Measurements from ENCODE around the gene PLEK.

PLEK gene

DNA sequence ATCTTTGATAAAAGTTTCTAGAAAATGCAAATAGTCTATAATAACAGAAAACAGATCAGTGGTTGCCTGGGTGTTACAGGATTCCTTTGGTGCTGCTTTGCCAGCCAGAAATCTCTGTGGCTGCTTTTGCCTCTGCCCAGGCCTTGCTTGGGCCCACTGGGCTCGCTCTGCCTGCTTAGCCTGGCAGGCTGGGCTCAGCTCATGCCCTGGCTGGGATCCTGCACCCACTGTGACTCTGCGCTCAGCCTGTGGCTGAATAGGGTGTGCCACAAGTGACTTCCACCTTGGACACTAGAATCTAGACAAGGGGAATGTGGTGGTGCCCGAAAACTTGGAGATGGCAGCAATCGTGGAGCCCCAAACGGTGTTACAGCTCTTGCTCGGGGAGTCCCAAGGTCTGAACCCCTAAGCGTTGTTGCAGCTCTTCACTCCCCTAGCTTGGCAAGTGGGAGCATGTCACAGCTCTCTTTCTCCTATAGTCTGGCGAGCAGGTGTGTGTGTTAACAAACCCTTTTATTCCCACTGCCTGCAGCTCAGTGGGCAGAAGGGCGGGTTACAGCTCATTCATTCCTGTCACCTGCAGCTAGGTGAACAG is 51.1 kb downstream of the PLEK start:
- DNase-seq (ENCODE audit: low read depth): no peak

DNA sequence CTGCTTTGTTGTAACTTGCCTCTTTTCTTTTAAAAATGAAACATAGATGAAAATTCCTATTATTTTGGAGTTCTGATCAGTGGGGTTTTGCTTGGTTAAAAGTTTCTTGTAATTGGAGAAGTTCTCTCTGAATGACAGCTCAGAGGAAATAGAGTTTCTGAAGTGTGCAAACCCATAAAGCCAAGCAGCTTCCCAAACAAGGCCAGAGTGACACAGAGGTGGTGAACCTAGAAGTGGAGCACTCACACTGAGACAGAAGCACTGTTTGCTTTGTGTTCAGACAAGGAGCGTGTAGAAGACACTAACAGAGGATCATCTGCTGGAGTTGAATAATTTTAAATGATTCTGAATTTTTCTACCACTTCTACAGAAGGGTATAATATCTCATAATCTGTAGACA is 52.8 kb downstream of the PLEK start:
- DNase-seq (ENCODE audit: low read depth): no peak

DNA sequence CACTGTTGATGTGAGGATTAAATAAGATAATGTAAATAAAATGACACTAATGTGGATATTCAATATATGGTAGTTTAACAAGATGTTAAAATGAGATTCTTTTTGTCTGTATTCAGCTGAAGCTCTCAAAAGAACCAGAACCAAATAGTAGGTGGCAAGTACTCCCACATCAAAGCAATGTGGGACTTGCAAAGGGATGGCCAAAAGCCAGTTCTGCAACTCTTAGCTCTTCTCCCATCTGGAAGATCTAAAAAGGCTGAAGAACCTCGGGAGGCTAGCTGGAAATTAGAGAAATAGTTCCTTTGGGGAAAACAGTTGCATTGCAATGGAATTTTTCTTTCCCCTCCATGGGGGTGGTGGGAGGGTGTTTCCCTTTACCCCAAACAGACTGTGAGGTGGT is 53.3 kb downstream of the PLEK start:
- no peak for DNase-seq (ENCODE audit: low read depth)

DNA sequence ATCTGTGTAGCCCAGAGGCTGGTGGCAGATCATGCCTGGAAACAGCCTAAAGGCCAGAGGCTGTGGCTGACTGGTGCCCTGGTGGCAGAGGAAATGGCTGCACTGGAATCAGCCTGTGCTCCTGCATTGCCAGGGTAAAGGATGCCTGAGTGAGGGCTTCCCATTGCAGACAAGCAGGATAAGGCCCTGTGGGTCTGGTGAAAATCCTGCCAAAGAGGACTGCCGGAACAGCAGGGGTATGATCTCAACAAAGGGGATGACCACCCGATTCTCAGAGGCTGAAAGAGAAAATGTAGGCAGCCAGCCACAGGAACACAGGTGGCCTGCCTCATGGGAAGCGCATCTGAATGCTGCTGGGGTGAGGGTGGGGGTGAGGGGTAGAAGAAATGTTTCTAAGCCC is 53.8 kb downstream of the PLEK start:
- no peak for DNase-seq (ENCODE audit: low read depth)

DNA sequence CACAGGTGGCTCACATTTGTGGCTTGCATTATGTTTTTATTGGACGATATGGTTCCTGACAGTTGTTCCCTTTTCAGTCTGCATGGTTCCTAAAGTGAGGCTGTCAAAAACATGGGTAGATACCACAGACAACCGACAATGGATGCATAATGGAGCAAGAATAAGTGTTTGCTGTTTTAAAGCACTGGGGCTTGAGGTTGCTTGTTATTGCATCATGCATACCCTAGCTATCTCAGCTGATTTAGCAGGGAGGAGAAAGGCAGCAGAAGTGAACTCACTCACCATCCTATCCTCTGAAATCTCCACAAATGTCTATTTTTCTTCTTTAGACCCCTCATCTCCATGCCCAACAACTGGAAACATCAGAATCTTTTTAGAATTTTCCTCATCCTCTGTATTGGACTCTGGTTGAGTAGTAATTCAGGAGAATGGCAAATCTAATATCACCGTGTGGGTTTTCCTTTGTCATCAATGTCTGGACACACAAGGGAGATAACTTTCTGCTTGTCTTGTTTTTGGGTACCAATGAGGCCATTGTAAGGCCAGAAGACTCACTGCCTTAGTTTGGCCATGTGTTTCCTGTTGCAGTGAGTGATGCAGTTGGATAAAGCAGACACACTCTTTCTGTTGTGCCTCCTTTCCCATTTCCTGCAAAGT is 55.3 kb downstream of the PLEK start:
- no peak for DNase-seq (ENCODE audit: low read depth)

DNA sequence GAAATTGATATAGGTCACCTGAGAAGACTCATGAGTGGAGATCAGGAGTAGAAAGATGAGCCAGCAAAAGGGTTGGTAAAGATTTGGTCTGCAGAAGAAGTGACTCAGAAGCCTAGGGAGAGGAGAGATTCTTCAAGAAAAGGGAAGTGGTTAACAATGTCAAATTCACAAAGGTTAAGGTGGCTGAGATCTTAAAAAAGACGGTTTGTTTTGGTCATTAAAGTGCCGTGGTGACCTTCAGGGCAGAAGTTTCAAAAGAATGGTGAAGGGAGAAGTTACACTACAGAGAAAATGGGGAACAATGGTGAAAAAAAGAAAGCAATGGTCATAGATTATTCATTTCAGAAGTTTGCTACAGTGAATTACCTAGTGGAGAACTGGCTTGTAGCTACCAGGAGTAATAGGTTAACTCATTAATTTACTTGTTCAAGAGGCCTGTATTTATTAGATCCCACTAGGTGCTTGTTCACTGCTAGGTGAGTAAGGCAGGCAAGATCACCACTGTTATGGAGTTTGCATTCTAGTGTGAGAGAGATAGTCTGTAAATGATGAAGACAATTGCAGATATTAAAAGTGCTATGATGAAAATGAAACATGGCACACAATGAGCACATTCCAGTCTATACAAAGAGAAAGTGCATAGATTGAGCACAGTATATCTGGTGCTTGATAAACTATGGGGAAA is 59.0 kb downstream of the PLEK start:
- no peak for DNase-seq (ENCODE audit: low read depth)

DNA sequence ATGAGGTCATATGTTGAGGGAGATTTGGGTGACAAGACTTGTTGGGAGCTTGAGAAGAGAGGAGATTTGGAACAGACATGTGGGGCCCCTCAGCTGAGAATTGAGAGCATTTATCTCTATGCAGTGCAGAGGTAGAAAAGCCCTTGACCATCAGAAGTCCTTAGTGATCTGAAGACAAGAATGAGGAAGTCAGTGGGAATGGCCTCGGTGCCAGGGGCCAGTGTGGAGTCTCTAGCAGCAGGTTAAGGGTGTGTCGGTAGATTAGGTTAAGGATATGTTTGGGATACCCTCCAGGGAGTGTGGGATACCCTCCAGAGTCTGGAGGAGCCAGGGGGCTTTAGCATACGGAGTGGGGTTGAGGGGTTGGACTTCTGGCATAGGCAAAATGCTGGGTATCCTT is 60.4 kb downstream of the PLEK start:
- DNase-seq (ENCODE audit: low read depth): no peak

DNA sequence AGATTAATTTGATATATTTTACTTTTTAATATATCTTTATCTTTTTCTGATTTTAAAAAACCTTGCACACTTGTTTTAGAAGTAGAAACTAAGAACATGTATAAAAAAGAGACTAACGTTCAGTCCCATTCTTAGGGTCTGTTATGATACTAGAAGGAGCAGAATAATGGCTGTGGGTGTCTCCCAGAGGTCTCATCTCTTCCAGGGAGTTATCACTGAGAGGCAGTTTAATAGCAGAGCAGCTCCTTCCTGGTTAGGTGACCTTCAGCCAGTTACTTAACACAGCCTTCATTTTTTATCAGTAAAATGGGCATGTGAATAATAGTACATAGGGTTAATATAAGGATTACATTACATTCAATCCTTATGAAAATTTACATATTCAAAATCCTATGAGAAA is 61.4 kb downstream of the PLEK start:
- DNase-seq (ENCODE audit: low read depth): no peak

DNA sequence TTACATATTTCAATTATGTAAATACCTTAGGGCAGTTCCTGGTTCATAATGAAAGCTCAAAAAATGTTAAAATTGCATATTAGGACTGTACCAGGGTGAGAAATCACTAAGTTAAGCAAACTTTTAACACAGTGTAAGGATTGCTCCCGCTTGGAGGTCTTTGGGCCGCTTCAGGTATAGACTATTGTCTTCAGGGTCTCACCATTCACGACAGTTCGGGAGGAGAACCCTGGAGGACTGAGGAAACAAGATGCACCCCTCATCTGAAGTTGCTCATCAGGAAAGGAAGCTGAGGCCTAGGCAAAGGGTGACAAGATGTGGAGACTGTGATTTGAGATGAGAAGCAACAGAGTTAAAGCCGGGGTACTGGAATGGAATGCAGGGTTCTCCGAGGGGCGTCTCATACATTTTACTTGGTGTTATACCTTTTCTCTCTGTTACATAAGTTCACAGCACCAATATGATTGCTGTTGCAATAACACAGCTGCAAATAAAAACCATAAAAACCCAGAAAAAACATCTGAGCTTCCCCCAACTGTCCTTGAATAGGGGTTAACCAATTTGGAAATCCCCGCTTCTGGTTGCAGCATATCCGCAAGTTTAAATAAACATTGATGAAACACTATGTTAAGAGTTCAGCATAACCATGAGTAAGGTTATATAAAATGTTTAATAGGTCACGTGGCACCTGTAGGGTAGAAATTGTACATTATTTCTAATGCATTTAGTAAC is 61.9 kb downstream of the PLEK start:
- DNase-seq (ENCODE audit: low read depth): peak; percentile 34

DNA sequence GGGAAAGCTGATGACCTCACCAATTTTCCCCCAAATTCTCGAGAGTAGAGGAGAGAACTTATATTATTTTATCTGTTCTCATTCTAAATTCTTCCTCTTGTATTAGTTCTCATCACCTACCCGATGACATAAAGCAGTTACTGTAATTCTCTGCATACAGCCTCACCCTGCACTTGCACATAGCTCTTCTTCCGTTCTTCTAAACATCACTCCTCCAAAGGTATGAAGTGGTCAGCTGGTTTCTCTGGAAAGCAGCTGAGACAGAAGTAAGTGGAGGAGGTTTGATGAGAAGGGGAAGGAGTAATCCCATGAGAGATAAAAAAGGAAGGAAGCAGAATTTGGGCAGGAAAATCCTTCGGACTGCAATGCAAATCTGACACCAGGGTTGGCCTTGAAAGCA is 63.0 kb downstream of the PLEK start:
- DNase-seq (ENCODE audit: low read depth): no peak

DNA sequence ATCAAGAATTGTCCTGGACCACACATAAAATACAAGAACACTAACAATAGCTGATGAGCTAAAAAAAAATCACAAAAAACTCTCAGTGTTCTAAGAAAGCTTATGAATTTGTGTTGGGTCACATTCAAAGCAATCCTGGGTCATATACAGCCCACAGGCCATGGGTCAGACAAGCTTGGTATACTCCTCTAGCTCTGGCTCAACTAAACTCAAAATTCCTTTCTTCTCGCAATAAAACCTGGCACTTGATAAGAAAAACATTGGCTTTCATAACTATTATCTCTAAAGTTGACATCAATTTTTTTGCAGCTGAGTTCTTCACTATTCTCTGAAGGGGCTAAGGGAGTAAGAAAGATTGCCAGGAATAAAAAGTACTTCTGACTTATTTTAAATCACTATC is 63.7 kb downstream of the PLEK start:
- DNase-seq (ENCODE audit: low read depth): no peak

DNA sequence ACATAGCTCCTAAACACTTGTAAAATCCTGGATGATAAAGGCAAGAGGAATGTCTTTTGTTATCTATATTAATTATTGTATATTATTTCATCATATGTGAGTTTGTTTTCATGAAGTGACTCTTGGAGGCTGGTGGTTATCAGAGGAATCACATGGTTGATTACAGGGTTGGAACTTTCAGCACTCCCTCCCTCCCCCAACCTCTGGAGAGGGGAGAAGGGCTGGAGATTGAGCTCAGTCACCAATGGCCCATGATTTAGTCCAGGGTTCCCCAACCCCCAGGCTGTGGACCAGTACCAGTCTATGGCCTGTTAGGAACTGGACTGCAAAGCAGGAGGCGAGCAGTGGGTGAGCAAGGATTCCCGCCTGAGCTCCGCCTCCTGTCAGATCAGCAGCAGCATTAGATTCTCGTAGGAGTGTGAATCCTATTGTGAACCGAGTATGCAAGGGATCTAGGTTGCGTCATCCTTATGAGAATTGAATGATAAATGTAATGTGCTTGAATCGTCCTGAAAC is 64.3 kb downstream of the PLEK start:
- no peak for DNase-seq (ENCODE audit: low read depth)

DNA sequence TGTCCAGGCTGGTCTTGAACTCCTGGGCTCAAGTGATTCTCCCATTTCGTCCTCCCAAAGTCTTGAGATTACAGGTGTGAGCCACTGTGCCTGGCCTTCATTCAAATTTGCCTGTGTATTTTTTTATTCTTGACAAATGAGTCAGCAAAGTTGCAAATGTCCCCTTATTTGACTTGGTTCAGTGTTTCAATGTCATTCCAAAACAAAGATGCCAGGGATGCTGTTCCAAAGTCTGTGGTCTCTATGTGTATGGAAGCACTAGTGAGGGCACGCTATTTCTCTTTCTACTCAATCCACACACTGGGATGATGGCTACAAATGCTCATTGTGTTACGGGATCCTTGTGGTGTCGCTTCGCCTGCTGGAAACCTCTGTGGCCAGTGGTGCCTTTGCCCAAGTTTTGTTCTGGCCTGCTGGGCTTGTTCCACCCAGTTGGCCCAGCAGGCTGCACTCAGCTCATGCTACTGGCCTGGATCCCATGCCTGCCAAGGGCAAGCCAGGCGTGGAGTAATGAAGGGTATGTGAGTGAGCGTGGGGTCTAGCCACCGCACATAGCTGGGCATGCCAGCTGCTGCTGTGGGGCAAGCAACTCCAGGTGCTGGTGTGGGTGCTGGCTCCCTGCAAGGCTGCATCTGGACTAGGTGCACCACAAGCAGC is 66.4 kb downstream of the PLEK start:
- DNase-seq (ENCODE audit: low read depth): no peak

DNA sequence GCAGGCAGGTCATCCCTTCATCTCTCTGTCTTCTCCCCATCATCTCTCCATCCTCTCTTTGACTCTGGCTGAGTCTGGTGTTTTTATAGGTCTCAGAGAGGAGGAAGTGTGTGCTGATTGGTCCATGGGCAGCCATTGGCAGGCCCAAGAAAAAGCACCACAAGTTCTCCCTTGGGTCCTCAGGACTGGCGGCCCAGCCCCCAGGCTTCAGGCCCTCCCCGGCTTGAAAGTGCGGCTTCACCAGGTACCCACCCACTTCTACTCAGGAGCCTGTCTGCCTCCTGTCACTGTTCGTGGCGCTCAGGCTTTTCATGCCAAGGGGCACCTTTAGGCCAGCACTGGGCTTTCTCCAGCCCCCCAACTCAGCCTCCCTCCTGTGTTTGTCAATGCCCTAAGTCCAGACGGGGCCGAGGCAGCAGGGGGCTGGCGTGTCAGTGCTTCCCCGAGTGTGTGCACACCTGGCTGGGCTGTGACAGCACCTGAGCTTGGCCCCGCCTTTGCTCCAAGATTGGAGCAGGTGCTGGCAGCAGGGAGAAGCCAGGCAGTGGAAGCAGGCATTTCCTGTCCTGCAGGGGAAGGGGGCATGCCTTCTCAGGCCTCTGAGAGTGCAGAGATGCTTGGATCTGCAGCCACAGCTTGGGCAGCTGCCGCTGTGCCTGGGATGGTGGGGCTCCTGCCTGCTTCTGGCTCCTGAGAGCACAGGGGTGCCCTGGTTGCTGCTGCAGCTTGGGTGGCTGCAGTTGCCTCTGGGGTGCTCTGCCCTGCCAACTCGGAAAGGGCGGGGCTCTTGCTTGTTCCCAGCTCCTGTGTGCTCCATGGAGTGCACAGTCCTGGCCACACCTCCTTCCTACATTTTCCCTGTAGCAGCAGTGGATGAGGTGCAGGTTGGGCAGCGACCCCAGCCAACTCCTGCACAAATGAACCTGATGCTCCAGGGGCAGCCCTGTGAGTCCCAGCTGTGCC is 67.9 kb downstream of the PLEK start:
- no peak for DNase-seq (ENCODE audit: low read depth)

DNA sequence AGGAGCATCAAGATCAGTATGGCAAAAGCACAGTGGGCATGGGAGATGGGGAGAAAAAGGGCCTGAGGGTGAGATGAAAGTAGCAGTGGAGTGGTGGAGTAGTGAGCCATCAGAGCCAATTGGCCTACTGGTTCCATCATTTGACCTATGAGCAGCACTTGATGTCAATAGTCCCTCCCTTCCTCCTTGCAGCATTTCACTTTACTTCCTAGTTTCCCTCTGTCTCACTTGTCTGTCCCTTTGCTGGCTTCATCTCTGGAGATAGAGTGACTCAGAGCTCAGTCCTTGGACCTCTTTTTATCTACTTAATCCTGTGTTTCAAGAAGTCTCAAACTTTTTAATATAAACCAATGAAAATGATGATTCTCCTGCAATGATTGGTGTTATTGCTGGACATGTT is 69.9 kb downstream of the PLEK start:
- DNase-seq (ENCODE audit: low read depth): no peak

DNA sequence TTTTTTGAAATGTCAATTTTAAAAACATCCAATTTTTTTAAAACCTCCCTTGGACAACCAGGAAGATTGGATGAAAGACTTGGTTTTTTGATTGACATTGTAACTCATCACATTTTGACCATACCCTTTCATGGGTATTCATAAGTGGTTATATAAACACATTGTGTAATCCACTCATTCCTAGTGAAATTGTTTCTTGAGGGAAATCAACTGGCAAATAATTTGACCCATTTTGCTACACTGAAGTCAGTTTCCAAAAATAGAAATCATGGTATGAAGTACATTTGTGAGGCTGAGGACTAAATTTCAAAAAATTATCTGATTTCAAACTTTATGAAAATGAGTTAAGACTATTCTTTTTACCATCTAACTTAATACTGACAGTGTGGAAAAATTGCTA is 70.5 kb downstream of the PLEK start:
- DNase-seq (ENCODE audit: low read depth): peak; percentile 27

DNA sequence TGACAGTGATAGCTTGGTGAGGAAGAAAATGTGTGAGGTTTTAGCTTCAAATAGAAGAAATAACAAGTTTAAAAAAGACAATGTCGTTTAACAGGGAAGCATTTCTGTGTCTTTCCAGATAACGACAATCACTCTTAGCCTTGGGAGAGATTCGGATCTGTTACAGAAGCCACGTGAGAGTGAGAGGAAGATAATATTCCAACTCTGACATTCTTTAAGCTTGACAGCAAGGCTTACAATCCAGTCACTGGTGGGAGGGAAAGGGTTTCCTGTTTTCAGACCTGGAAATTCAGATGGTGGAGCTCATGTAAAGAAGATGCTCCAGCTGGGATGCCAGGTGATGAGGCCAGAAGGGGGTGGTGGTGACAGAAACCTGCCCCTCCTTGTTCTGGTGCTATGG is 71.2 kb downstream of the PLEK start:
- peak; percentile 41 for DNase-seq (ENCODE audit: low read depth)

DNA sequence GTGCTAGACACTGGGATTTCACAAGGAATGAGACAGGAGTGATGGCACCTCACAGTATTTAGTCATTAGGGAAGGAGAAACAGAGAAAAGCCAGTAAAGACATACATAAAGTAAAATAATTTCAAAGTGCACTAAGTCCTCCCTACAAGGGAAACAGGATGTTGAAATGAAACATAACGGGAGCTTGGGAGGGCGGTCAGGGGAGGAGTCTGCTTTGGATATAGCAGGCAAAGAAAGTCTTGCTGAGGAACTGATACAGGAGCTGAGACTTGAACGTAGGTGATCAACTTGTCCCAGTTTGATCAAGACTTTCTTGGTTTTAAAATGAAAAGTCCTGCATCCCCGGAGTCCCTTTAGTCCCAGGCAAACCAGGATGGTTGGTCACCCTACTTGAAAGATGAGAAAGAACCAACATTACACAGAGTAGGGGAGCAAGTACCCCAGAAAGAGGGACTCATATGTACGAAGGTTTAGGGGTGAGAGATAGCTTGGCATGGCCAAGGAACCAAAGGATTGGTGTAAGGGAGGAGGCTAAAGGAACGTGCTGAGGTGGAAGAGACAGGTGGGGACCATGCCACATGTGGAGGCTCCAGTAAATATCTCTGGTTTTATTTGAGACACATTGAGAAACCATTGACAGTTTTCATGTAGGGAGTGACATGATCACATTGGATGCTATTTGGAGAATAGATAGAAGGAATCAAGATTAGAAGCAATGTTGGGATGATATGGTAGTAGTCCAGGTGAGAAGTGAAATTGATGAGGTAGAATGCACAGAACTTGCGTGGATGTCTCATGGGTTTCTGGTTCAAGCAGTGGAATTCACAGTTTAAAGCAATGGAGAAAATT is 73.6 kb downstream of the PLEK start:
- DNase-seq (ENCODE audit: low read depth): no peak

DNA sequence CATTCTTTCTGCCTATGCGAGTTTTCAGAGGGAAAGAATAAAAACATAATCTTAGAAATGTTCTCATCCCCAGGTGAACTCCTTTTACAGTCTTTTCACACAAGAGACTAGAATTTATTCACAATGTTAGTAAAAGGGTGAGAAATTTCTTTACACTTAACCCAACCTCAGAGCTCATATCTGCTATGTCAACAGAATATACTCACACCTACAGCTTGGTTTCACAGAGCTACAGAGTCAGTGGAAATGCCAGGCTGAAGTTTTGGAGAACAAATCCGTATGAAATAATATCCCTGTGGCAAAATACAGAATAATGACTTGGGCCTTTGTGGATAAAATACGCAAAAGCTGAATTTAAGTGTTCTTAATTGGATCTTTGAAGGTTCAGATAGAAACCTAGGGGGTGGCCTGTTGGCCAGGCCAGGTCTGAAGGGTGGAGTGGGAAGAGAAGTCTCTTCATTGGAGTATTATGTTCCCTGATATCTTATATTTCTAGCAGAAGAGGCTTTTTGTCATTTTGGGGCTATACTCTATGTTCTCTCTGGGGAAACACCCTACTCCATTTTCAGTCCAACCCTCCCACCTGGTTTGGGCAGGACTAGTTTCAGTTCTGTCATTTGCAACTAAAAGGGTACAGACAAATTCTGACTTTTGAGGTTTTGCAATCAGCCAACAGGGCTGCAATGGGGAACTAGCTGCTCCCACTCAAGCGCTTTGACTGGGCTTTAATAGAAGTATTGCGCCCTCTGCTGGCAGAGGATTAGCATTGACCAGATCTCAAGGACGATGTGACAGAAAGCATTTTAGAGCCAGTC is 76.3 kb downstream of the PLEK start:
- peak; percentile 60 for DNase-seq (ENCODE audit: low read depth)

Measured in non-pigmented ciliary epithelial cell (primary cell).